GM21717 (cell line): ENCODE measurements around the gene SLC36A1.
"Not testable (repeated sequence)": the region's sequence is repeated elsewhere in the genome, so short reads cannot be mapped to it uniquely, and the experiment has no call there.

Source experiments
- ATAC-seq: cut with Tn5 transposase; IDR thresholded peaks from one replicate; pipeline ENCODE4 v1.9.1; 2021; ENCODE audit warnings: mild to moderate bottlenecking, moderate library complexity; ENCODE audit not compliant: unreplicated experiment

Gene SLC36A1

GRCh38 chr5:151483176-151483575 is 35.8 kb downstream of the SLC36A1 start:
- ATAC-seq = no peak

GRCh38 chr5:151483647-151484046 is 36.2 kb downstream of the SLC36A1 start:
- ATAC-seq = no peak

GRCh38 chr5:151487544-151487943 is 40.1 kb downstream of the SLC36A1 start:
- no peak for ATAC-seq

- no peak for ATAC-seq
Observed at GRCh38 chr5:151490627-151491026, 43.2 kb downstream of the SLC36A1 start.

GRCh38 chr5:151491062-151491461 is 43.7 kb downstream of the SLC36A1 start:
- ATAC-seq = no peak

GRCh38 chr5:151492729-151493128 is 45.3 kb downstream of the SLC36A1 start:
- no peak for ATAC-seq

GRCh38 chr5:151493665-151494064 is 46.3 kb downstream of the SLC36A1 start:
- no peak for ATAC-seq

GRCh38 chr5:151495320-151495719 is 47.9 kb downstream of the SLC36A1 start:
- ATAC-seq = no peak

GRCh38 chr5:151496041-151496484 is 48.7 kb downstream of the SLC36A1 start:
- ATAC-seq = no peak

GRCh38 chr5:151497391-151498002 is 50.1 kb downstream of the SLC36A1 start:
- ATAC-seq = no peak

- no peak for ATAC-seq
Observed at GRCh38 chr5:151498395-151499155, 51.2 kb downstream of the SLC36A1 start.

GRCh38 chr5:151499501-151500035 is 52.2 kb downstream of the SLC36A1 start:
- no peak for ATAC-seq

- ATAC-seq = no peak
Observed at GRCh38 chr5:151504006-151504405, 56.6 kb downstream of the SLC36A1 start.

- not testable (repeated sequence) for ATAC-seq
Observed at GRCh38 chr5:151508308-151508707, 60.9 kb downstream of the SLC36A1 start.

- ATAC-seq = no peak
Observed at GRCh38 chr5:151509231-151509630, 61.8 kb downstream of the SLC36A1 start.

GRCh38 chr5:151509836-151510235 is 62.4 kb downstream of the SLC36A1 start:
- ATAC-seq = no peak

- no peak for ATAC-seq
Observed at GRCh38 chr5:151517122-151517920, 69.9 kb downstream of the SLC36A1 start.

GRCh38 chr5:151520294-151520693 is 72.9 kb downstream of the SLC36A1 start:
- no peak for ATAC-seq

- no peak for ATAC-seq
Observed at GRCh38 chr5:151522226-151522625, 74.8 kb downstream of the SLC36A1 start.

GRCh38 chr5:151523335-151523734 is 75.9 kb downstream of the SLC36A1 start:
- ATAC-seq = peak; percentile 65

GRCh38 chr5:151528153-151528552 is 80.8 kb downstream of the SLC36A1 start:
- ATAC-seq = no peak
